NT2/D1 (cell line): ENCODE results near the gene PLCH1.

Source experiments
- DNase-seq: peaks from one replicate; pipeline ENCODE4 v3.0.0-alpha.2; 2011; ENCODE audit warnings: low read depth, low spot score
- H3K27me3 ChIP-seq: 2 replicates; pipeline ENCODE4 v1.6.0; 2011; ENCODE audit warnings: mild to moderate bottlenecking; ENCODE audit not compliant: insufficient read length, insufficient read depth
- H3K36me3 ChIP-seq: 2 replicates; pipeline ENCODE4 v1.6.1; 2011; ENCODE audit warnings: mild to moderate bottlenecking, low read length, mixed read lengths; ENCODE audit not compliant: insufficient read depth, insufficient read length
- H3K4me1 ChIP-seq: 2 replicates; pipeline ENCODE4 v1.5.1; 2011; ENCODE audit not compliant: insufficient read depth, insufficient read length
- H3K4me3 ChIP-seq: 2 replicates; pipeline ENCODE4 v1.5.1; 2011; ENCODE audit warnings: low read depth; ENCODE audit not compliant: insufficient read length
- H3K9ac ChIP-seq: 2 replicates; pipeline ENCODE4 v1.6.0; 2011; ENCODE audit warnings: low read depth; ENCODE audit not compliant: insufficient read length
- H3K9me3 ChIP-seq: 2 replicates; pipeline ENCODE4 v1.5.1; 2011; ENCODE audit warnings: mild to moderate bottlenecking, low read length; ENCODE audit not compliant: insufficient read depth
- SUZ12 ChIP-seq: IDR thresholded peaks from 2 replicates; pipeline ENCODE4 v1.6.1; 2011; ENCODE audit not compliant: insufficient read length, insufficient read depth; ENCODE audit errors: extremely low read depth
- YY1 ChIP-seq: IDR thresholded peaks from 2 replicates; pipeline ENCODE4 v1.6.1; 2011; ENCODE audit not compliant: insufficient read length, insufficient read depth
- ZNF274 ChIP-seq: IDR thresholded peaks from 2 replicates; pipeline ENCODE4 v1.6.1; 2011; ENCODE audit warnings: mild to moderate bottlenecking, low read depth, low read length

PLCH1 gene

GRCh38 chr3:155598671-155599070, 146.2 kb downstream of the PLCH1 start:
- H3K27me3 ChIP-seq, result no peaks in the 10 kb centered on the region
- H3K4me1 ChIP-seq, result no peaks in the 10 kb centered on the region
- no peaks in the 10 kb centered on the region for H3K36me3 ChIP-seq
- H3K9ac ChIP-seq, result no peak overlapping the region
- H3K9me3 ChIP-seq, result no peaks in the 10 kb centered on the region
- DNase-seq, result no peak
- no peak overlapping the region for H3K4me3 ChIP-seq
- TF ChIP-seq SUZ12 (no peak), YY1 (no peak), ZNF274 (no peak)

GRCh38 chr3:155596615-155597014, 148.3 kb downstream of the PLCH1 start:
- H3K36me3 ChIP-seq, result peaks cover 5% of the 10 kb centered on the region
- H3K27me3 ChIP-seq, result no peaks in the 10 kb centered on the region
- no peak for DNase-seq
- no peaks in the 10 kb centered on the region for H3K4me1 ChIP-seq
- no peak for TF ChIP-seq YY1
- no peak for TF ChIP-seq SUZ12
- no peak for TF ChIP-seq ZNF274
- no peak overlapping the region for H3K9ac ChIP-seq
- H3K9me3 ChIP-seq, result no peaks in the 10 kb centered on the region
- no peak overlapping the region for H3K4me3 ChIP-seq

- Histone ChIP-seq H3K4me3 (no peak overlapping the region), H3K9ac (no peak overlapping the region), H3K9me3 (no peaks in the 10 kb centered on the region), H3K27me3 (no peaks in the 10 kb centered on the region), H3K4me1 (no peaks in the 10 kb centered on the region), H3K36me3 (peaks cover 5% of the 10 kb centered on the region)
- DNase-seq, result no peak
- no peak for TF ChIP-seq YY1
- TF ChIP-seq ZNF274, result no peak
- no peak for TF ChIP-seq SUZ12
Observed at GRCh38 chr3:155595371-155595770, 149.5 kb downstream of the PLCH1 start.

GRCh38 chr3:155594526-155595187, 150.2 kb downstream of the PLCH1 start:
- no peak for TF ChIP-seq ZNF274
- TF ChIP-seq YY1, result no peak
- TF ChIP-seq SUZ12, result no peak
- H3K9me3 ChIP-seq, result no peaks in the 10 kb centered on the region
- no peaks in the 10 kb centered on the region for H3K27me3 ChIP-seq
- H3K4me1 ChIP-seq, result no peaks in the 10 kb centered on the region
- peaks cover 5% of the 10 kb centered on the region for H3K36me3 ChIP-seq
- no peak for DNase-seq
- H3K9ac ChIP-seq, result no peak overlapping the region
- H3K4me3 ChIP-seq, result no peak overlapping the region

- no peak for DNase-seq
- H3K9me3 ChIP-seq, result no peaks in the 10 kb centered on the region
- no peaks in the 10 kb centered on the region for H3K36me3 ChIP-seq
- no peaks in the 10 kb centered on the region for H3K4me1 ChIP-seq
- no peak overlapping the region for H3K9ac ChIP-seq
- H3K27me3 ChIP-seq, result no peaks in the 10 kb centered on the region
- TF ChIP-seq YY1 (no peak), SUZ12 (no peak), ZNF274 (no peak)
- H3K4me3 ChIP-seq, result no peak overlapping the region
Observed at GRCh38 chr3:155587581-155587980, 157.3 kb downstream of the PLCH1 start.

GRCh38 chr3:155585384-155585783, 159.5 kb downstream of the PLCH1 start:
- Histone ChIP-seq H3K36me3 (no peaks in the 10 kb centered on the region), H3K4me3 (no peak overlapping the region), H3K9me3 (no peaks in the 10 kb centered on the region), H3K9ac (no peak overlapping the region), H3K4me1 (no peaks in the 10 kb centered on the region), H3K27me3 (no peaks in the 10 kb centered on the region)
- DNase-seq, result peak; percentile 50
- no peak for TF ChIP-seq SUZ12
- no peak for TF ChIP-seq ZNF274
- no peak for TF ChIP-seq YY1

GRCh38 chr3:155581579-155581978, 163.3 kb downstream of the PLCH1 start:
- Histone ChIP-seq H3K27me3 (no peaks in the 10 kb centered on the region), H3K4me3 (no peak overlapping the region), H3K9me3 (no peaks in the 10 kb centered on the region), H3K9ac (no peak overlapping the region), H3K4me1 (no peaks in the 10 kb centered on the region), H3K36me3 (no peaks in the 10 kb centered on the region)
- no peak for DNase-seq
- TF ChIP-seq YY1 (no peak), SUZ12 (no peak), ZNF274 (no peak)

- Histone ChIP-seq H3K9ac (no peak overlapping the region), H3K9me3 (peaks cover 7% of the 10 kb centered on the region; the same call in 1 of the 2 replicates), H3K27me3 (no peaks in the 10 kb centered on the region), H3K36me3 (no peaks in the 10 kb centered on the region), H3K4me1 (no peaks in the 10 kb centered on the region), H3K4me3 (no peak overlapping the region)
- no peak for TF ChIP-seq YY1
- no peak for TF ChIP-seq SUZ12
- no peak for TF ChIP-seq ZNF274
- DNase-seq, result no peak
Observed at GRCh38 chr3:155572085-155572484, 172.8 kb downstream of the PLCH1 start.
